GM19455 (cell line): ENCODE data around the gene WTAP.
A peak's percentile ranks its signal among the peaks of the same experiment; 100 is the strongest.
"Not testable (repeated sequence)": the region's sequence is repeated elsewhere in the genome, so short reads cannot be mapped to it uniquely, and the experiment has no call there.

Source experiments
- ATAC-seq: cut with Tn5 transposase; IDR thresholded peaks from one replicate; pipeline ENCODE4 v1.9.1; 2021; ENCODE audit not compliant: unreplicated experiment

The WTAP gene

GRCh38 chr6:159727717-159728445 is 575 bp downstream of the WTAP start:
- peak; percentile 39 for ATAC-seq

- no peak for ATAC-seq
Observed at GRCh38 chr6:159728531-159728964, 1.2 kb downstream of the WTAP start.

DNA sequence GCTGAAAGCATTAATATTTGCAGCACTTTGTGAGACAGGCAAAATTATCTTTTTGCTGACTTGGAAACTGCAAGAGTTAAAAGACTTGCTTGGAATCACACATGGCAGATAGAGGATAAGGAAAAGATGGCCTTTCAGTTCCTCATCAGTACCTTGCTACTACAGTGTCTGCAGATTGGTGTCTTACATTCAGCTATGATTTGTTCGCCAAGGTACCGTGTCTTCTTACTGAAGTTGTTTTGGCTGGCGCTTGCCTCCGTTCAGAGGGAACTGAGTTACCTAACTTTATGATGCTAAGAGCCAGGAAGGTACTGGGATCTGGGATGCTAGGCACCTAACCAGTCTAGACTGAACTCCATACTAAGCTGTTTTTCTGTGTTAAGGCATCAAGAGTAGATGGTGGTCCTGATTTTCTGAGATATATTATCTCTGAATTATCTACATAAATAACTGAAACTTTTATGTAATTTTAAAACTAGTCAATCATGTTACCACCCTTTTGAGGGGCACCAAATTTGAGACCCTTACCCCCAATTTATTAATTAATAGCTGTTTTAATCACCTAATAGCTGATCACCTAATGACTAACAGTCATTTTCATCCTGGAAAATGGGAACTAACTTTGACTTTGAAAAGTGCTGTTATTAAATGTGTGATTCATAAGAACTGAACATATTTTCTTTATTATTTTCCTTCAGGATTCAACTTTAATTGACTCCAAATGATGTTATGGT is 2.5 kb downstream of the WTAP start:
- ATAC-seq, result no peak

GRCh38 chr6:159730332-159730676 is 3.0 kb downstream of the WTAP start:
- ATAC-seq, result no peak

DNA sequence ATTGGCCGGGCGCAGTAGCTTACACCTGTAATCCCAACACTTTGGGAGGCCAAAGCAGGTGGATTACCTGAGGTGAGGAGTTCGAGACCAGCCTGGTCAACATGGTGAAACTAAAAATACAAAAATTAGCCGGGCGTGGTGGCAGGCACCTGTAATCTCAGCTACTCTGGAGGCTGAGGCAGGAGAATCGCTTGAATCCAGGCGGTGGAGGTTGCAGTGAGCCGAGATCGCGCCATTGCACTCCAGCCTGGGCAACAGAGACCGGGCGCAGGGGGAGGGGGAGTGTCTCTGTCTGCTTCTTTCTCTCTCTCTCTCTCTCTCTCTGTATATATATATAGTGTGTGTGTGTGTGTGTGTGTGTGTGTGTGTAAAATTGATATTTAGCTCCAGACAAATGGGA is 5.2 kb downstream of the WTAP start:
- not testable (repeated sequence) for ATAC-seq

DNA sequence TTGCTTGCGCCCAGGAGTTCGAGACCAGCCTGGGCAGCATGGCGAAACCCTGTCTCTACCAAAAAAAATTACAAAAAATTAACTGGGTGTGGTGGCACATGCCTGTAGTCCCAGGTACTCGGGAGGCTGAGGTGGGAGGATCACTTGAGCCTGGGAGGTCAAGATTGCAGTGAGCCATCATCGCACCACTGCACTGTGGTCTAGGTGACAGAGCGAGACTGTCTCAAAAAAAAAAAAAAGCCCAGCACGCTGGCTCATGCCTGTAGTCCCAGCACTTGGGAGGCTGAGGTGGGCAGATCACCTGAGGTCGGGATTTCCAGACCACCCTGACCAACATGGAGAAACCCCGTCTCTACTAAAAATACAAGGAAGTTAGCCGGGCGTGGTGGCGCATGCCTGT is 6.1 kb downstream of the WTAP start:
- ATAC-seq, result not testable (repeated sequence)

DNA sequence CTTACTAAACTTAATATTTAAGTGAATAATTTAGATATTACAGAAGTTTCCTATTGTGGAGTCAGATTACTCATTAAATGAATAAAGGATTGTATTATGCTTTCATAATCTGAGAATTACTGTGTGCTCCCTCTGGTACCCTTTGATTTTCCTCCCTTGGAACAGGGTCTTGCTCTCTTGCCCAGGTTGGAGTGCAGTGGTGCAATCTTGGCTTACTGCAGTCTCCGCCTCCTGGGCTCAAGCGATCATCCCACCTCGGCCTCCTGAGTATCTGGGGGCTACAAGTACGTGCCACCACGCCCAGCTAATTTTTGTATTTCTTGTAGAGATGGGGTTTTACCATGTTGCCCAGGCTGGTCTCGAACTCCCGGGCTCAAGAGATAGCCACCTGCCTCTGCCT is 9.6 kb downstream of the WTAP start:
- no peak for ATAC-seq

DNA sequence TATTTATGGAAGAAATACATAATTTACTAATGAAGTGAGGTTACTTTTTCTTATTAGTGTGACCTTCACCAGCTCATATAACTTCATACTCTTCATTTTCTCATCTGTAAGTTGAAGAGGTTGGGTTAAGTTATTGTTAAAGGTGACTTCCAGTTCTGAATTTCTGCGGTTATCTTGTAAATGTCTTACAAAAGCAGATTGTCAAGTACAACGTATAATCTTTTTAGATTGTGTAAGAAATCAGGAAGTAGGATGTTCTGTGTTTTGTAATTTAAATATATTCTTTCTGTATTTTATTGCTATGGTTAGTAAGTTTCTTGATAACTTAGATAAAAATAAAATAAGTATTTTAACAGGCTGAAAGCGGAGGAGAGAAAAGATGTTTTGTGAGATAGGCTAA is 12.0 kb downstream of the WTAP start:
- no peak for ATAC-seq

DNA sequence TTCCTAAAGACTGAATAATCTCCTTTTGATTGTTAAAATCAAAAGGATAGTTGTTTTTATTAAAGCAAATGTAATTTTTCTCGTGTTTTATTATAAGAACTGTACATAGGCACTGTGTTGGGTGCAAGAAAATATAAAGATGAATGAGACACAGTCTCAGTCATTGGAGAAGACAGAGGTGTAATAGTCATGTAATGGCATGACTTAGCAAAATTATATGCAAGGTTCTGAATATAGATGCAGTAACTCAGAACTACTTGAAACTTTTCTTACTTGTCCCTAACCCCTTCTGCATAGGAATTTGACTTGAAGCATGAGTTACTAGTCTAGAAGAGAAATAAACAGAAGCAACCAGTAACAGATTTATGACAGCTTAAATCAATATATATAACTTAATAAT is 14.9 kb downstream of the WTAP start:
- no peak for ATAC-seq

DNA sequence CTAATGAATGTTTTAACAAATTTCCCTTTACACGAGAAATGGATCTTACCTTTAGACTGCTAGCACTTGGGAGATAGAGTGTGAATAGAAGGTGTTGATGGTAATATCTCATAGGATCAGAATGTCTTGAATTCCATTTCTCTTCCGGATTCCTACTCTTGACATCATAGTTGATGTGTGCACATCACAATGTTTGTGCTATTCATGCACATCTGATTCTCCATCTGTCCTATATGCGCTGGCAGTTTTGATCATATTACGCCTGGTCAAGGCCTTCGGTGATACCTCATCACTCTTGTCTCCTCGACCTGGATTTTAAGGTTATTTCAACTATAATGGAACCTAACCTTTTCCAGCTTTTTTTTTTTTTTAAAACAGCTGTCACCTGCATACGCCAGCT is 17.8 kb downstream of the WTAP start:
- no peak for ATAC-seq

GRCh38 chr6:159746759-159747158 is 19.5 kb downstream of the WTAP start:
- ATAC-seq, result no peak

GRCh38 chr6:159748127-159748526 is 20.8 kb downstream of the WTAP start:
- not testable (repeated sequence) for ATAC-seq

GRCh38 chr6:159751448-159751847 is 24.1 kb downstream of the WTAP start:
- ATAC-seq, result no peak

- ATAC-seq, result no peak
Observed at GRCh38 chr6:159753081-159753872, 26.0 kb downstream of the WTAP start.

GRCh38 chr6:159754401-159754800 is 27.1 kb downstream of the WTAP start:
- ATAC-seq, result no peak

DNA sequence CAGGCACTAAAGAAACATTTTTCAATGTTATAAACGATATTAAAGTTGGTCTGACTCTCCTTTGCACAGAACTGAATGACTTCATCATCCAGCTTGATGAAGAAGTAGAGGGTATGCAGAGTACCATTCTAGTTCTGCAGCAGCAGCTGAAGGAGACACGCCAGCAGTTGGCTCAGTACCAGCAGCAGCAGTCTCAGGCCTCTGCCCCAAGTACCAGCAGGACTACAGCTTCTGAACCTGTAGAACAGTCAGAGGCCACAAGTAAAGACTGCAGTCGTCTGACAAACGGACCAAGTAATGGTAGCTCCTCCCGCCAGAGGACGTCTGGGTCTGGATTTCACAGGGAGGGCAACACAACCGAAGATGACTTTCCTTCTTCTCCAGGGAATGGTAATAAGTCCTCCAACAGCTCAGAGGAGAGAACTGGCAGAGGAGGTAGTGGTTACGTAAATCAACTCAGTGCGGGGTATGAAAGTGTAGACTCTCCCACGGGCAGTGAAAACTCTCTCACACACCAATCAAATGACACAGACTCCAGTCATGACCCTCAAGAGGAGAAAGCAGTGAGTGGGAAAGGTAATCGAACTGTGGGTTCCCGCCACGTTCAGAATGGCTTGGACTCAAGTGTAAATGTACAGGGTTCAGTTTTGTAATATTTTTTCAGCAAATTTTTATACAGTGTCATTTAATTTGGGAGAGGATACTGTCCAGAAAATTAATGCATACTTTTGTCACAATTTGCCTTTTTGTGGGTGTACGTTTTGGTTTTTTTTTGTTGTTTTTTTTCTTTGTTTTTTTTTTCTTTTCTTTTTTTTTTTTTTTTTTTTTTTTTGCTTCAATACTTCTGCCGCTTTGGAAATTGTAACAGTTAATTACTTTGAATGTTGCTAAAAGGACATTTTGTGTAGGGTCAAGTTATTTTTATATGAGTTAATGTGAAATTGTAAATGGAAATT is 27.9 kb downstream of the WTAP start:
- no peak for ATAC-seq

GRCh38 chr6:159756508-159756907 is 29.2 kb downstream of the WTAP start:
- no peak for ATAC-seq

DNA sequence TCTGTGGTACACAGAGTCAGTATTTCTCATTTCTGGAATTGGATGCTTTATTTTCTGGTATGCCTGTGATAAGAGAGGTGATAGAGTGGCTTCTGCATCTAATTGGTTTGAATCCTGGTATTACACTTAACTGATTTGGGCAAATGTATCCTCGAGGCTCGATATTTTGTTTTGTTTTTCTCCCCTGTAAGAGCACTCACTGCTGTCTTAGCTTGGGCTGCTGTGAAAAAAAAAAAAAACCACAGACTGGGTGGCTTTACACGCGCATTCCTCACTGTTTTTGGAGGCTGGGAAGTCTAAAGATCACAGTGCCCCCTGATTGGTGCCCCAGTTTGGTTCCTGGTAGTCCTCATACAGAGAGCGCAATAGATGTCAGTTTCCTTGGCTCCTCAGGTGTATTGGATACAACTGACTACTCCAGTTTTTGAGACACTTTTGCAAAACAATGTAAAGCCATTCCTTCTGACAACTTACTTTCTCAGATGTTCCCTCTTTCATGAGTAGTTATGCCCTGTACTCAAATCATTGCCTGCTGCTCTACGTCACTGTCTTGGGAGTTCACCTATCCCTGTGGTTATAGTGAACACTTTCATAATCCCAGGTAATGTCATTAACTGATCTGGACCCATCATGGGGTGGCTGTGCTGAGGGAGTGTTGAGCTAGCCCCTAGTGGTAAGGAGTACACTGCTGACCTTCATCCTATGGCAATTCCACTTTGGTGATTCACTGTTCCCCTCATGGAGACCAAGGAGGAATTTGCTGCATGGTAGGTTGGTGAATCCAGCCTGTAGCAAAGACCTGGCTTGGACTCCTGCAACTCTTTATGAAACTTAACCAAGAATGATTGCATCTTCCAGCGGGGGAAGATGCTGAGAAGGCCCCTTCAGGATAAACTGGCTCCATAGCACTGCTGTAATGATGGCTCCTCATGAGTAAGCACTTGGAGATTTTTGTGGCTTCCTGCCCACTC is 31.0 kb downstream of the WTAP start:
- no peak for ATAC-seq

GRCh38 chr6:159759645-159760044 is 32.3 kb downstream of the WTAP start:
- no peak for ATAC-seq
